NB4 (cell line): ENCODE measurements around the gene COMMD1.
"Not testable (repeated sequence)": the region's sequence is repeated elsewhere in the genome, so short reads cannot be mapped to it uniquely, and the experiment has no call there.

Experiments used
- DNase-seq: peaks from one replicate; pipeline ENCODE4 v3.0.0; 2010; ENCODE audit warnings: low read depth
- H3K4me3 ChIP-seq: one replicate; pipeline ENCODE4 v1.5.1; 2011; ENCODE audit warnings: mild to moderate bottlenecking, low read depth, low read length, moderate library complexity
- MYC ChIP-seq: IDR thresholded peaks from 2 replicates; pipeline ENCODE4 v1.6.1; 2011; ENCODE audit warnings: low read depth, low read length
- POLR2A ChIP-seq: IDR thresholded peaks from 2 replicates; pipeline ENCODE4 v1.6.1; 2011; ENCODE audit warnings: mild to moderate bottlenecking; ENCODE audit not compliant: insufficient read length; ENCODE audit errors: extremely low read depth
- TF ChIP-seq, protein P1 (sequence below): IDR thresholded peaks from 2 replicates; pipeline ENCODE4 v1.6.1; 2011; ENCODE audit warnings: low read depth, low read length
- TF ChIP-seq, protein P2 (sequence below): IDR thresholded peaks from one replicate; pipeline ENCODE4 v1.5.1; 2012; ENCODE audit warnings: low read depth, low read length

Gene COMMD1

DNA sequence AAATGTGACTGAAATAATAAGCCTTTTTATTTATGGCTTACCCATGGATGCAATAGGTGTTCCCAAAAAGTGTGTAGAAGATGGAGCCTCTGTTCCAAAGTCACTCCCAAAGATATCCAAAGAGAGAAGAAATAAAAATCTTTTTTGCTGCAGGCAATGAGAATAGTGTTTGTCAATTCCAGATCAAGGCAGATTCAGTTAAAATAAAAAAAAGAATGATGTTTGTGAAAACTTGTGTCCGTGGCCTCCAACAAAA lies 43.9 kb downstream of the COMMD1 start:
- no peak overlapping the region for H3K4me3 ChIP-seq
- no peak for DNase-seq
- TF ChIP-seq, protein P1, sequence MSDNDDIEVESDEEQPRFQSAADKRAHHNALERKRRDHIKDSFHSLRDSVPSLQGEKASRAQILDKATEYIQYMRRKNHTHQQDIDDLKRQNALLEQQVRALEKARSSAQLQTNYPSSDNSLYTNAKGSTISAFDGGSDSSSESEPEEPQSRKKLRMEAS: no peak
- TF ChIP-seq, protein P2, sequence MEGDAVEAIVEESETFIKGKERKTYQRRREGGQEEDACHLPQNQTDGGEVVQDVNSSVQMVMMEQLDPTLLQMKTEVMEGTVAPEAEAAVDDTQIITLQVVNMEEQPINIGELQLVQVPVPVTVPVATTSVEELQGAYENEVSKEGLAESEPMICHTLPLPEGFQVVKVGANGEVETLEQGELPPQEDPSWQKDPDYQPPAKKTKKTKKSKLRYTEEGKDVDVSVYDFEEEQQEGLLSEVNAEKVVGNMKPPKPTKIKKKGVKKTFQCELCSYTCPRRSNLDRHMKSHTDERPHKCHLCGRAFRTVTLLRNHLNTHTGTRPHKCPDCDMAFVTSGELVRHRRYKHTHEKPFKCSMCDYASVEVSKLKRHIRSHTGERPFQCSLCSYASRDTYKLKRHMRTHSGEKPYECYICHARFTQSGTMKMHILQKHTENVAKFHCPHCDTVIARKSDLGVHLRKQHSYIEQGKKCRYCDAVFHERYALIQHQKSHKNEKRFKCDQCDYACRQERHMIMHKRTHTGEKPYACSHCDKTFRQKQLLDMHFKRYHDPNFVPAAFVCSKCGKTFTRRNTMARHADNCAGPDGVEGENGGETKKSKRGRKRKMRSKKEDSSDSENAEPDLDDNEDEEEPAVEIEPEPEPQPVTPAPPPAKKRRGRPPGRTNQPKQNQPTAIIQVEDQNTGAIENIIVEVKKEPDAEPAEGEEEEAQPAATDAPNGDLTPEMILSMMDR: no peak
- no peak for TF ChIP-seq MYC

DNA sequence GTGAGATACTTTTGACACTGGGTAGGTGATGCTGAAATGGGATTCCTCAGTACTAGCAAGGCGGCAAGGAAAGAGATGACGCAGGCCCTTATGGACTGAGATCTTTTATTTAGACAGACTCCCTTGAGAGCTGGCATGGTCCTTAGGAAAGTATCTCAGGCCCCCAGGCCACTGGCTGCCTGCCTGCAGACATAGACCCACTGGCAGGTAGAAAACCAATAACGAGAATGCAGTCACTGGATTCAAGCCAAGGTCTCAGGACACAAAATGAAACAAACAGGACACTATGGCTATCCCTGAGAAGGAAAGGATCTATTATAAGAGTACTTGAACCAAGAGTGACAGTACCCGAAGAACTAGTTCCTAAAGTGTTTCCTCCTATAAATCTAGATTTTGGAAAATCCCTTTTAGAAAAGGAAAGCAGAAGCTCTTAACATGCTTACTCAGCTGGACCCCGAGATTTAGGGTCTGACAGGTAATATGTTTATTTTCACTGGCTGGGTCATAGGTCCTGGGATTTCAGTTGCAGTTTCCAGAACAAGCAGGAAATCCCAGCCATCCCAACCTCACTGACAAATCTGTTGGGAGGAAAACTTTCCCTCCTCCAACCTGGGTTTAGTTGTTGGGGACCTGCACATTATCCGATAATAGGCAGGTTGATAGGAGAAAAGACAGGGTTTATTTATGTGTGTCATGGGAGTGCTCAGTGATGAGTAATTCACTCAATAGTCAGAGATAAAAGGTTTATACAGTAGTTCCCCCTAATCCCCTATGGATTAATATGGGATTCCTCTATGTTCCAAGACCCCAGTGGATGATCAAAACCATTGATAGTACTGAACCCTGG lies 44.5 kb downstream of the COMMD1 start:
- no peak overlapping the region for H3K4me3 ChIP-seq
- no peak for DNase-seq
- TF ChIP-seq, protein P1: no peak
- TF ChIP-seq, protein P2: no peak
- TF ChIP-seq POLR2A (no peak), MYC (no peak)

DNA sequence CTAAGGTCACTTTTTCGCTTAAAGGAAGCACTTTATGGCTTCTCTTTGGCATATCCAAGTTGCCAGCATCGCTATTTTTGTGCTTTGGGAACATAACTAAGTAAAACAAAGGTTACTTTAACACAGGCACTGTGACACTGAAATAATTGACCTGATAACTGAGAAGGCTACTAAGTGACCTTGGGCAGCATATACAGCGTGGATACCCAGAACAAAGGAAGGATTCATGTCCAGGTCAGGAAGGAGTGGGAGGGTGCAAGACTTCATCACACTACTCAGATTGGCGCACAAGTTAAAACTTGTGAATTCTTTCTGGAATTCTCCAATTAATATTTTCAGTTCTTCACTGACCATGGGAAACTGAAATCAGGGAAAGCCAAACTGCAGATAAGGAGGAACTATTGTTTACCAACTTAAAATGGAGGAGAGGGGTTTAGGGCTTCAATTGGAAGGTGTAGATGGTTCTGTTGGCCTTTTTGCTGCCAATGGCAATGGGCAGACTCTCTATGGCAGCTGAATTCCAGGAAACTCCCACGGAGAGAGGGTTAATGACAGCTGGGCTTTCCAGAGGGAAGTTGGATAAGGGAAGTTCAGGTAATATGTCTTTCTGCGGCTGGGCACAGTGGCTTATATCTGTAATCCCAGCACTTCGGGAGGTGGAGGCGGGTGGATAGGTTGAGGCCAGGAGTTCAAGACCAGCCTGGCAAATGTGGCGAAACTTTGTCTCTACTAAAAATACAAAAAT lies 45.3 kb downstream of the COMMD1 start:
- no peak overlapping the region for H3K4me3 ChIP-seq
- DNase-seq: no peak
- no peak for TF ChIP-seq MYC
- TF ChIP-seq, protein P2: no peak
- no peak for TF ChIP-seq POLR2A

DNA sequence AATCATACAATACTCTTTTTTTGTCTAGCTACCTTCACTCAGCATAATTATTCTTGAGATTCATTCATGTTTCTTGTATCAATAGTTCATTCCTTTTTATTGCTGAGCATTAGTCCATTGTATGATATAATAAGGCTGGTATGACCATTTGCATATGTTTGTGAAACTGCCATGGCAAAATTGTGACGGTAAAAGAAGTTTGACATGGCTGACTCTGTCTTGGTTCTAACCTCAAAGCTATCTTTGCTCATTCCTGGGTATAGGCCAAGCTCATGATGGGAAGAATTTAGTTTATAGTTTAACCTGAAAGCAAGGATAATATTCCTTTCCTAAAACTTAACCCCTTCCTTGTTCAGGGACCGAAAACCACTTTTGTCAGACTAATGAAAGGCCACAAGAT lies 46.4 kb downstream of the COMMD1 start:
- no peak for DNase-seq

DNA sequence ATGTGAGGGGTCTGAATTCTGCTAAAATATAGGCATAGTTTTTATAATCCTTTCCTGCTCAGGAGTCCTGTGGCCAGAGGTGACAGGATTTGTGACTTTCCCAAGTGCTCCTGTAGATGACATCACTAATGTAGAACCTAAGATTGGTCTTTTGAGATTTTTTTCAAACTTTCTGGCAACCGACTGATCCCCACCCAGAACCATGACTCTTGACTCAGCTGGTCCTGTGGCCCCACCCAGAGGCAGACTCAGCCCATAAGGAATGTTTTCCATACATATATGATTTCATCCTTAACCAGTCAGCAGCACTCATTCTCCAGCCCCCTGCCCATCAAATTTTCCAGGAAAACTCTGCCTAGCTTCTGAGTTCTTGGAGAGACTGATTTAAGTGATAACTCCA lies 46.8 kb downstream of the COMMD1 start:
- no peak for DNase-seq
- no peak overlapping the region for H3K4me3 ChIP-seq
- TF ChIP-seq, protein P1: no peak
- TF ChIP-seq, protein P2: no peak
- TF ChIP-seq POLR2A (no peak), MYC (no peak)

More for the DNA sequence above, 46.4 kb downstream of the COMMD1 start:
- no peak overlapping the region for H3K4me3 ChIP-seq
- TF ChIP-seq, protein P1: no peak
- TF ChIP-seq, protein P2: no peak
- TF ChIP-seq POLR2A (no peak), MYC (no peak)

DNA sequence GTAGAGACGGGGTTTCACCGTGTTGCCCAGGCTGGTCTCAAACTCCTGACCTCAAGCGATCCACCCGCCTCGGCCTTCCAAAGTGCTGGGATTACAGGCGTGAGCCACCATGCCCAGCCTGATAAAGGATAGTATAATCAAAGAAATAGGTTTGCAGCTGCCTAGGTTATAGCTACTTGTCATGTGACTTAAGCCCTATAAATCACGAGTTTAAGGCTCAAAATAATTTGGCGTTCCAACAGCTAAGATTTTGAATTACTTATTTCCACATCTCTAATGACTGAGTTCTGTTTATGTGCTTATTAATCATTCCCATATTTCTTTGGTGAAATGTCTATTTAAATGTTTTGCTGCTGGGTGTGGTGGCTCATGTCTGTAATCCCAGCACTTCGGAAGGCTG lies 49.4 kb downstream of the COMMD1 start:
- not testable (repeated sequence) for H3K4me3 ChIP-seq

More for the DNA sequence above, 49.4 kb downstream of the COMMD1 start:
- DNase-seq: not testable (repeated sequence)
